CD4-positive, alpha-beta T cell (primary cell): Measurements from ENCODE around the gene ADARB2. TPM values are rescaled to one million over a fixed set of nuclear protein-coding genes. Genes with fewer than 3 reads are reported as not detected.

Experiments
- ATAC-seq: fragments of 200-7000 bp; cut with Tn5 transposase; one replicate; pipeline ENCODE4 v1.10.0; 2022; ENCODE audit warnings: mild to moderate bottlenecking; ENCODE audit not compliant: poor library complexity
- CTCF ChIA-PET: fragments of 350-600 bp; sonication (Branson Sonifier 250); formaldehyde crosslinking; loops from one replicate; lab custom pipeline; 2021; ENCODE audit warnings: antibody characterized with exemption, inconsistent platforms; lab: Charles Lee
- POLR2A ChIA-PET: fragments of 350-600 bp; sonication (Branson Sonifier 250); formaldehyde crosslinking; loops from one replicate; lab custom pipeline; 2021; ENCODE audit warnings: antibody characterized with exemption, inconsistent platforms; lab: Charles Lee
- DNase-seq, 14 experiments: peaks; one replicate each; pipeline ENCODE4 v3.0.0-alpha.2; 2013 to 2020; ENCODE audit warnings: mixed read lengths in 2 of 14
- H3K27ac ChIP-seq, 2 donors: one replicate each; pipeline versions ENCODE4 v1.5.1 to v1.7.0; 2013; ENCODE audit warnings: low read length in 2 of 2, low read depth in 1 of 2, mild to moderate bottlenecking in 1 of 2
- H3K27me3 ChIP-seq, 2 experiments: 1 replicate in 1 of 2; 2 replicates in 1 of 2; pipeline versions ENCODE4 v1.6.1 to v1.7.0; 2013; ENCODE audit warnings: low read length in 2 of 2, control low read depth in 1 of 2, mild to moderate bottlenecking in 1 of 2, moderate library complexity in 1 of 2; ENCODE audit not compliant: insufficient read depth in 2 of 2, control insufficient read depth in 1 of 2
- H3K36me3 ChIP-seq: one replicate; pipeline ENCODE4 v1.6.1; 2013; ENCODE audit warnings: low read length, control low read depth; ENCODE audit not compliant: insufficient read depth
- H3K4me1 ChIP-seq: one replicate; pipeline ENCODE4 v1.6.1; 2013; ENCODE audit warnings: low read length, control low read depth; ENCODE audit not compliant: insufficient read depth
- H3K4me3 ChIP-seq: one replicate; pipeline ENCODE4 v1.5.1; 2013; ENCODE audit warnings: mild to moderate bottlenecking, low read length, moderate library complexity
- H3K9me3 ChIP-seq, 2 experiments: 1 replicate in 1 of 2; 2 replicates in 1 of 2; pipeline versions ENCODE4 v1.6.1 to v1.7.0; 2013; ENCODE audit warnings: low read length in 2 of 2, mild to moderate bottlenecking in 2 of 2, control low read depth in 1 of 2, moderate library complexity in 1 of 2; ENCODE audit not compliant: control insufficient read depth in 1 of 2, insufficient read depth in 1 of 2
- H3K27ac Mint-ChIP-seq: one replicate; pipeline ENCODE4 v1.8.0; 2020; ENCODE audit warnings: mixed read lengths
- H3K27me3 Mint-ChIP-seq: one replicate; pipeline ENCODE4 v1.8.0; 2021; ENCODE audit warnings: mixed read lengths
- H3K36me3 Mint-ChIP-seq: one replicate; pipeline ENCODE4 v1.8.0; 2021; ENCODE audit warnings: low read depth, mixed read lengths
- H3K4me1 Mint-ChIP-seq: one replicate; pipeline ENCODE4 v1.8.0; 2021; ENCODE audit warnings: low read depth, mixed read lengths
- H3K4me3 Mint-ChIP-seq: one replicate; pipeline ENCODE4 v1.8.0; 2020; ENCODE audit warnings: mild to moderate bottlenecking, mixed read lengths
- H3K9me3 Mint-ChIP-seq: one replicate; pipeline ENCODE4 v1.8.0; 2020; ENCODE audit warnings: mixed read lengths
- CTCF ChIP-seq: fragments of 200-600 bp; IDR thresholded peaks from one replicate; pipeline ENCODE4 v1.8.0; 2022; ENCODE audit warnings: antibody characterized with exemption, mild to moderate bottlenecking
- intact Hi-C, 2 experiments: fragments of 100-400 bp; cut with DNase I in 1 of 2; cut with micrococcal nuclease in 1 of 2; formaldehyde crosslinking; loops; one replicate each; pipeline versions ENCODE4 v1.15.1 to v1.9.0; 2023 to 2025; cut with DNase I, micrococcal nuclease
- total RNA-seq, 174 experiments: library from RNA in 2 of 174; stranded (reverse) in 2 of 174; gene quantifications; one replicate each; pipeline ENCODE4 v1.2.3 and lab custom pipeline; 2021 to 2026

ADARB2 gene
- total RNA-seq, 2 experiments from 2014 or later, result 0.14 TPM; not detected in 1

- peaks cover 0 to 4% of the 10 kb centered on the region in 2 experiments for H3K9me3 ChIP-seq
- no peaks in the 10 kb centered on the region for H3K36me3 ChIP-seq
- POLR2A ChIA-PET, result no interaction called here
- H3K27me3 Mint-ChIP-seq, result no peaks in the 10 kb centered on the region
- no peak overlapping the region for H3K4me3 ChIP-seq
- intact Hi-C loops, result no loop called here
- no peak for TF ChIP-seq CTCF
- no peak overlapping the region for H3K4me3 Mint-ChIP-seq
- CTCF ChIA-PET, result no interaction called here
- no peaks in the 10 kb centered on the region for H3K9me3 Mint-ChIP-seq
- H3K27ac ChIP-seq, result no peak overlapping the region
- DNase-seq, result peak in 1 of 14 experiments; percentile 1
- no peak overlapping the region for H3K27ac Mint-ChIP-seq
- no peaks in the 10 kb centered on the region for H3K36me3 Mint-ChIP-seq
- peaks cover 0 to 2% of the 10 kb centered on the region in 2 experiments for H3K27me3 ChIP-seq
- no peak for ATAC-seq
- no peaks in the 10 kb centered on the region for H3K4me1 ChIP-seq
- H3K4me1 Mint-ChIP-seq, result no peaks in the 10 kb centered on the region
Measured at GRCh38 chr10:1230592-1231275, 506.6 kb downstream of the ADARB2 start.

- DNase-seq (peak in 1 of 14 experiments; percentile 0), ATAC-seq (no peak)
- no peak overlapping the region for H3K27ac Mint-ChIP-seq
- H3K9me3 ChIP-seq, result peaks cover 0 to 4% of the 10 kb centered on the region in 2 experiments
- no peaks in the 10 kb centered on the region for H3K36me3 ChIP-seq
- H3K4me3 ChIP-seq, result no peak overlapping the region
- no peak overlapping the region for H3K4me3 Mint-ChIP-seq
- POLR2A ChIA-PET, result no interaction called here
- H3K27me3 Mint-ChIP-seq, result no peaks in the 10 kb centered on the region
- H3K4me1 ChIP-seq, result no peaks in the 10 kb centered on the region
- no peaks in the 10 kb centered on the region for H3K4me1 Mint-ChIP-seq
- no peak overlapping the region for H3K27ac ChIP-seq
- no peak for TF ChIP-seq CTCF
- peaks cover 0 to 2% of the 10 kb centered on the region in 2 experiments for H3K27me3 ChIP-seq
- H3K9me3 Mint-ChIP-seq, result no peaks in the 10 kb centered on the region
- H3K36me3 Mint-ChIP-seq, result no peaks in the 10 kb centered on the region
- CTCF ChIA-PET, result no interaction called here
- intact Hi-C loops, result no loop called here
Measured at GRCh38 chr10:1230138-1230537, 507.2 kb downstream of the ADARB2 start.

GRCh38 chr10:1229574-1229973 lies 507.8 kb downstream of the ADARB2 start:
- Histone ChIP-seq H3K4me3 (no peak overlapping the region), H3K27me3 (peaks cover 0 to 2% of the 10 kb centered on the region in 2 experiments), H3K9me3 (peaks cover 0 to 4% of the 10 kb centered on the region in 2 experiments), H3K4me1 (no peaks in the 10 kb centered on the region), H3K27ac (no peak overlapping the region), H3K36me3 (no peaks in the 10 kb centered on the region)
- no peak overlapping the region for H3K27ac Mint-ChIP-seq
- peaks cover 2% of the 10 kb centered on the region for H3K9me3 Mint-ChIP-seq
- TF ChIP-seq CTCF, result no peak
- POLR2A ChIA-PET, result no interaction called here
- no peak for ATAC-seq
- CTCF ChIA-PET, result no interaction called here
- peaks cover 2% of the 10 kb centered on the region for H3K27me3 Mint-ChIP-seq
- DNase-seq, result peak in 1 of 14 experiments; percentile 1
- H3K36me3 Mint-ChIP-seq, result no peaks in the 10 kb centered on the region
- no peaks in the 10 kb centered on the region for H3K4me1 Mint-ChIP-seq
- intact Hi-C loops, result no loop called here
- H3K4me3 Mint-ChIP-seq, result no peak overlapping the region
